Right renal cortex interstitium (tissue), 3 donors: ENCODE data around the gene ATP6V0D1. TPM values are rescaled to one million over a fixed set of nuclear protein-coding genes. Genes with fewer than 3 reads are reported as not detected.

Source experiments
- DNase-seq, 3 donors: peaks; one replicate each; pipeline ENCODE4 v3.0.0-alpha.2; 2013; ENCODE audit warnings: low read depth in 3 of 3, low spot score in 2 of 3
- polyA plus RNA-seq, 3 donors: library from polyadenylated mRNA; unstranded; fragments of 120-200 nt; gene quantifications; one replicate each; pipeline ENCODE4 v1.2.1, GENCODE V29; 2013; ENCODE audit not compliant: insufficient read length in 3 of 3

ATP6V0D1 gene
- polyA plus RNA-seq, 3 donors: 82.9 to 99.8 (median 85.5) TPM

DNA sequence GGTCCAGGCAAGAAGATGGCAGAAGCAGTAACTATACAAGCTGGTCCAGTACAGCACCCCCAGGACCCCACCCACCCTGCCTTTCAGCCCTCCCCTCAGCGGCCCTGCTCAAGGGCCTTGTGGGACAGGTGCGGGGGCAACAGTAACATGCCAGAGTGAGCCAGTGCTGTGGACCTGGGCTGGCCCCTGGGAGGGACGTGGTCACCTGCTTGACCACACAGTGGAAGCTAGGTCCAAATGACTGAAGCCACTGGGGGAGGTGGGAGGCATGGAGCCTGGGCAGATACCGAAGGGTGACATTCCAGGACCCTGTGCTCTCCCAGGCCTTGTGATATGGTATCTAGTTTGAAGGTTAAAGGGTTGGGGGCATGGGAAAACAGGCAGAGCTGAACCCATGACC lies 17.3 kb downstream of the ATP6V0D1 start:
- DNase-seq: no peak

DNA sequence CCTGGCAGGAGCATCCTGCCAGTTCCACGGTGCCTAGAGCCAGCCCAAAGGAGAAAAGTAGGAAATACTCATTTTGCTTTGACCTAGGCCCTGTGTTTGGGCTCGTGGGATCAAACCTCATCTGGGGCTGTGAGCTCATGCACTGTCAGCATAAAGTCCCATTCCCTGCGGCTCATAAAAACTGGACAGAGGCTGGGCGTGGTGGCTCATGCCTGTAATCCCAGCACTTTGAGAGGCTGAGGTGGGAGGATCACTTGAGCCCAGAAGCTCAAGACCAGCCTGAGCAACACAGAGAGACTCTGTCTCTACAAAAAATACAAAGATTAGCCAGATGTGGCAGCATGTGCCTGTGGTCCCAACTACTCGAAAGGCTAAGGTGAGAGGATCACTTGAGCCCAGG lies 17.9 kb downstream of the ATP6V0D1 start:
- no peak for DNase-seq

DNA sequence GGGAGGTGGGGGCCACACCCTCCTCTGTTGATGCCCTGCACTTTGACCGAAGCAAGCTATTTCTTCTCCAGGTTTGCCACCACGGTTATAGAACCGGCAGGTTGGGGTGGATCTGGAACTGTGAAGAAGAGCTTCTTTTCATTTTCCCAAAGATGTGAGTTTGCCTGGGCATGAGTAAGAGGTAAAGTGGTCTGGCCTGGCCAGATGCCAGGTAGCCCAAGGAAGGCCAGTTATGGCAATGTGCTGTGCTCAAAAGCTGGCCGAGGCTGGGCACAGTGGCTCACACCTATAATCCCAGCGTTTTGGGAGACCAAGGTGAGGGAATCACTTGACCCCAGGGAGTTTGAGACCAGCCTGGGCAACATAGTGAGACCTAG lies 18.7 kb downstream of the ATP6V0D1 start:
- no peak for DNase-seq

DNA sequence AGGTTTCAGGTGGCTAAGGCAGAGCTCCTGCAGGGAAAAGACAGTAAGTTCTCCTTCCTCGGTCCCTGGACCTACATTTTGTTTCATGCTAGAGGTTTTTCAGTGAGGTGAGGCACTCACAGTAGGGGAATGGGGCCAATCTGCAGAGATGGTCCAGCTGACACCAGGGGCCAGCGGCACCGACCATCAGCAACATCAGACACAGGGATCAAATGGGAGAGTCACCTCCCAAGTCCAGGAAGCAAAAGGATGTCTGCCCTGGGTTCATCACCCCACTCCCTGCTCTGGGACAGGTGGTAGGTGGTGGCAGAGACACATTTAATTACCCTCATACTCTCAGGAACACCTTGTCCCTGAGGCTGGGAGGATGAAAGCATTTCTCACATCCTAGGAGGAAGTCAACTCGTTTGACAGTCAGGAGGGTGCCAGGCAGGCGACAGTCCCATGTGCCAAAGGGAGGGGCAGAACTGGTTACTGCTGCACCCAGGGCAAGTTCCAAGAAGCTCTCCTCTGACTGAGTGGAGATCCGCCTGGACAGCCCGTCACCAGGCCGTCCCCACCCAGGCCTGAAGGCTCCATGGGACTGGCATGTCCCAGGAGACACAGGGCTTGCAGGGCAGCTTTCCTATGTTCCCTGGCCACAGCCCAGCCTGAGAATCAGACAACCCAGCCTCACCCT lies 19.2 kb downstream of the ATP6V0D1 start:
- no peak for DNase-seq

DNA sequence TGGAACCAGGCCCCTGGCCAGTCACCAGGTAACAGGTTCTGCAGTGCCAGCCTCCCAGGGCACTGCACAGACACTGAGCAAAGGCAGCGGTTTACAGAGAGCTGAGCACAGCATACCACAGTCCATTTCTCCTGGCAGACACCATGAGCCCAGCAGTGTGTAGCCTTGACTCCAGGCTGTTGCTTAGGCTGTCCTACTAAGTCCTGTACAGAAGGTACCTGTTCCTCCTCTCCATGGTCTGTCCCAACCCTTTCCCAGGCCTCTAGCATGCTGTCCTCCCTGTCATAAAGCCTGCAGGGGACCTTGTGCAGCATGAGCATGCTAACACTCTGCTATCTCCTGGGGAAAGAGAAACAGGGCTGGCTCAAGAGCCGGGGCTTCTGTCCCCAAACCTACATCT lies 20.0 kb downstream of the ATP6V0D1 start:
- DNase-seq: no peak

DNA sequence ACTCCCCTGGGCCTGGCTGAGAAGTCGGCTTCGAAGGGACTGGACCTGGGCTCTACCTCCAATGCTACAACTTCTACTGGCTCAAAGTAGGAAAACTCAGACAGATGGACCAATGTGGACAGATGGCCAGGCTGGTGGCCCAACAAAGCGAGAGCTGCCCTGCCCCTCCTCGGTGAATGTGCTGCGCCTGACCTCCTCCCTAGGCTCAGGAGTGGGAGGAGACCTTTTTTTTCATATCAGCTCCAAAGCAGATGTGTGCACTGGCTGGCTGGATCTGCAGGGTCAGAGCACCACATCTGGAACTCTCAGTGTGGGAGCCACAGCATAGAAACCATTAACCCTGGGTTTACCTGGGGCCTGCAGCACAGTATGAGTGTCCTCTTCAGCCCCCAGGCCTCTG lies 20.8 kb downstream of the ATP6V0D1 start:
- DNase-seq: no peak

DNA sequence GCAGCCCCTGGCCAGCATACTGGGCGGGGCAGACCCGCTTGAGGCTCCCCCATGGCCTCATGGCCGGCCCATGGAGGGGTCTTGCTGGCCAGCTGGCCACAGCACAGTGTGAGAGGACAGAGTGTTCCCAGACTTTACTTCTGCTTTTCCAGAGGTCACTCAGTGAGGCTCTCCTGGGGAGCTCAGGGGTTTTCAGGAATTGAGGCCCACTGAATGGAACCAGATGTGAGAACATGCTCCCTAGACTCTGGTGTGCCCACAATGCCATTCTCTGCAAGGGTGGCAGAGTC lies 21.2 kb downstream of the ATP6V0D1 start:
- no peak for DNase-seq

DNA sequence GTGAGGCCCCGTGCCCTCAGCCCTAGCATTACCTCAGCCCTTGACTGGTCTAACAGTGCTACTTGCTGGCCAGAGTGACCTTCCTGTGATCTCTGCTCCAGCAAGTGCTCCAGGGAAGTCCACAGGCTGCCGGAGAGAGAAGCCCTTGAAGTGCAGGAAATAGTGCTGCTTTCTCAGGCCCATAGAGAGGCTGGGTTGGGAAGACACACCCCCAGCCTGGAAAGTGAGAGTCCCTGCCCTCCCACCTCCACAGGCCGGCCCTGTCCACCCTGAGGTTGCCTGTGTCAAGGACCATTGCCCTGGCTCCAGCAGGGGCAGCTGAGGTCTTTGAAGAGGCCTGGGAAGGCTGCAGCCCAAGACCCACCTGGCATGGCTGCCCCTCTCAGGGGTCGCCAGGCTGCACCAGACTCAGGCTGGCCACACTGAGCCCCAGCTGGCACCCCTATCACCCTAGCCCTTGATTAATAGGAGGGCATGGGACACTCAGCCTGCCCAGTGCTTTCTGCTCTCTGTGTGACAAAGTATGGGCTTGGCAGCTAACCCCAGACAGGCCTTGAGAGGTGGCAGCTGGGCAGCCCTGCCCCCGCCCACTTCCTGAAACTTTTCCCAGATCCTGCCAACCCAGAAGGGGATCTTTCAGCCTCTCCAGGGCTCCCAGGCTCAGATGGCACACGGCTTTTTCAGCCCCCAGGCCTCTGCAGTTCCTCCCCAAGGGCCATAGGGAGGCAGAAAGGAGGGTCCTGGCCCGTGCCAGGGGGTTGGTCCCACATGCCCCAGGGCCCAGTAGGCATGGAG lies 21.7 kb downstream of the ATP6V0D1 start:
- DNase-seq: no peak

DNA sequence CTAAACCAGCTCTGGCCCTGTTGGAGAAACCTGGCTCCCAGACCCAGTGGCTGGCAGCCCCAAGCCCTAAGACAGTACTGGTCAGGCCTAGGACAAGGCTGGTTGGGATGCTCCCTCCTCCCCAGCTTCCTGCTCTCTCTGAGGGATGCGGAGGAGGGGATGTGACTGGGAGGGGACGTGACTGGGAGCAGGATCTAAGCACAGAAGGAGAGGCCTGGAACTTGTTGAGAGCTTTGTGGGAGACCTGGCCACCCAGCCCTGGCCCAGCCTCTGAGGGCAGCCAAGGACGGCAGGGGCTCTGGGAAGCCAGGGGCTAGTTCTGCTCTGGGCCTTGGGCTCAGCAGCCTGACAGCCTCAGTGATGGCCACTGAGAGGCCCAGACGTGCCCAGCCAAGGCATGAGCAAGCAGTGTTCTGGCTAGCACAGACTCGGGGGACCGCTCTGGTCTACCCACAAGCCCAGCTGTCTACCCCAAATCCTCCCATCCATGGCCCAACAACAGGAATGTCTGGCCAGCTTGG lies 22.8 kb downstream of the ATP6V0D1 start:
- no peak for DNase-seq

DNA sequence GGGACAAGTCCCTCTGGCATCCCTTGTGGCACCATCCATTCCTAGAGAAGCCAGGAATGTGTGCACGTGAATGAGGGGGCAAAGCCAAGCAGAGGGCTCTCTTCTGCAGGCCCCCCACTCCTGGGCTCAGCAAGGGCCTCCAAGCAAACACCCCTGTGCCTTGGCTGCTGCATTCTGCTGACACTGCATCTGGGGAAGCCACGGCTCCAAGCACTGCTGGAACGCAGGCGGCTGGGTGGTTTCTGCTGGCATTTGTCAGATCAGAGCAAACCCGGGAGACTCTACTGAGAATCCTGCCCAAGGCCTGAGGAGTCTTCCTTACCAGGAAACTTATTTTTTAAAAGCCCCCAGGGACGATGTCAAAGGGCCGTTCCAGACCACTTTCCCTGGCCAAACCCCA lies 23.3 kb downstream of the ATP6V0D1 start:
- no peak for DNase-seq

DNA sequence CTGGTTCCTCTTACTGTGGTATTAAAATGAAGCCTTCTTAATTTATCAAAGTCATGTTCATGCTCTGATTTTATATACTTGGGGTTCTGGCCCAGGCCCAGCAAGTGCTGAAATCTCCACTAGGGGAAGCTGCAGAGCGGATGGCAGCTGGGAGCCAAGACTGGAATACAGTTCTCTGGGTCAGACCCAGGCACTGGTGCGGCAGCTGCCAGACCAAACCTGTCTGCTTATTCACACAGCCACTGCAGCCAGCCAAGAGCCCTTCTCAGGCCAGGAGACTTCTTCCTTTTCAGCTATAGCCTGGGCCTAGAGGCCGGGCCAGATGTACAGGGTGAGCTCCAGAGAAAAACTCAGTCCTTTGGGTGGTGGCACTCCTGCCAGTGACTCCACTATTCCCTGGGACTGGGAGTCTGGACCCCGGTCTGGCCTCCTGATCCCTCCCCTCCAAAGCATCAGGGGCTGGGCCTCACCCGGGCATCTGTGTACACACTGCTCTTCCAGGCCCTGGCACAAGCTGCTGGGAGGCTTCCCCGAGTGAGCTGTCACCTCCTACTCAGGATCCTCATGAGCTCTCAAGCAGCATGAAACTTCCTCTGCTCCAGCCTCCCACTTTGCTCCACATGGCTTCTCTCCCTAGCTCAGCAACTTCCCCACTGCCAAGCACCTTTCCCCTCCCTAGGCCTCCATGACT lies 24.4 kb downstream of the ATP6V0D1 start:
- DNase-seq: no peak

DNA sequence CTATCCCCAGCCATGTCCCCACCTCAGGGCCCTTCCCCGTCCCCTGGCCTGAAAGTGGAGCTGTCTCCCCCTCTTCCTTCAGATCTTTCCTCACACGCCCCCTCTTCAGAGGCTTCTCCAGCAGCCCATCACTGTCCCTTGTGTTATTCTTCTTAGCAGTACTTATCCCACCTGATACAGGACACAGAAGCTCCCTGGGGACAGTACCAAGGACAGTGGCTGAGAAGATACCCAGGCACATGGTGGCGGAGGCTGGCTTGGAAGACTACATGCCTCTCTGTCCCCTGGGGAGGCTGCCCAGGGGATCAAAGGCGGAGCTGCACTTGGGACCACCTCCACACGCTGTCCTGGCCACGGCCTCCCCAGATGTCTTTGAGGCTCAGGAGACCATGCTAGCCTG lies 26.1 kb downstream of the ATP6V0D1 start:
- DNase-seq: no peak

DNA sequence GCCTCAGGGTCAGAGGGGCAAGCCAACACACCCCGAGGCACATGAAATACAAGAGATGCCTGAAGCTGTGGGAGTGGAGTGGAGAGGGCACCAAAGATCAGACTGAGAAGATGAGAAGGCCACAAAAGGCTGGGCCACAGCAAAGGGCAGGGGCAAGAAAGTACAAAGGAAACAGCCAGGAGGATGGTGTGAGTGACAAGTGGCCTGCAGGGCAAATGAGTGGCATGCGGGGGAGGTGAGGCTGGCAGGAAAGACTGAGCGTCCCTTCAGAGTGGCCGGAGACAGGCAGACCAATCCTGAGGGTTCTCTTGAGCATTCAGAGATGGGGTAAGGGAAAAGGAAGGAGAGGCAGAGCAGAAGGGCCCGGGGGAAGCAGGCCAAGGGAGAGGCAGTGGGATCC lies 26.9 kb downstream of the ATP6V0D1 start:
- no peak for DNase-seq

DNA sequence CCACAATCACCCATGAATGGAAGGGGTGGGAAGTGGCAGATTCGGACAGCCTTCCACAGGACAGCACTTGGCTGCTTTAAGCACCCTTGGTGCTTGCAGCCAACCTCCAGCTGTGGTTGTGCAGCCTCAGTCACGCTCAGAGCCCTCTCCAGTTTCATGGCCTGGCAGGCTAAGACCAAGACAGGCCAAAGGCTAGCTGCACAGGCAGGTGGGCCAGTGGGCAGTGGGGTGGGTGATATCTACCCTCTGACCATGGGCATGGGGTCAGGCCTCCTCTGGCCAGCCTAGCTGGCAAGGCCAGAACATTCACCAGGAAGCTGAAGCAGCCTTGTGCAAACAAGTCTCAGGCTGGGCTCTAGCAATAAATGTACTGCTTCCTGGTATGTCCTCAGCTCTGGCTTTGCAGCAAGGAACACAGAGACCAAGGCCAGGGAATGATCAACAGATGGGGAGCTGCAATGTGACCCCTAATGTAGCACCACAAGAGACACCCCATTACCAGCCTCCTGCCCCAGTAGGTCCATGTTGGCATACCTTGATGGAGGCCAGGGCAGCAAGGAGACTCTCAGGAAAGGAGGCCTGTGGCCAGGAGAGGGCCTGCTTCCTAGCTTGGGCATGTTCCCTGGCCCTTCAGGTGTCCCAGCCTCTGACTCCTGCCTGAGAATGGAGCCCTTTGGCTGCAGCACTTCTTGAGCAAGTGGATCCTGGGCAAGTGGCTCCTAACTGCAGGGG lies 29.1 kb downstream of the ATP6V0D1 start:
- no peak for DNase-seq

DNA sequence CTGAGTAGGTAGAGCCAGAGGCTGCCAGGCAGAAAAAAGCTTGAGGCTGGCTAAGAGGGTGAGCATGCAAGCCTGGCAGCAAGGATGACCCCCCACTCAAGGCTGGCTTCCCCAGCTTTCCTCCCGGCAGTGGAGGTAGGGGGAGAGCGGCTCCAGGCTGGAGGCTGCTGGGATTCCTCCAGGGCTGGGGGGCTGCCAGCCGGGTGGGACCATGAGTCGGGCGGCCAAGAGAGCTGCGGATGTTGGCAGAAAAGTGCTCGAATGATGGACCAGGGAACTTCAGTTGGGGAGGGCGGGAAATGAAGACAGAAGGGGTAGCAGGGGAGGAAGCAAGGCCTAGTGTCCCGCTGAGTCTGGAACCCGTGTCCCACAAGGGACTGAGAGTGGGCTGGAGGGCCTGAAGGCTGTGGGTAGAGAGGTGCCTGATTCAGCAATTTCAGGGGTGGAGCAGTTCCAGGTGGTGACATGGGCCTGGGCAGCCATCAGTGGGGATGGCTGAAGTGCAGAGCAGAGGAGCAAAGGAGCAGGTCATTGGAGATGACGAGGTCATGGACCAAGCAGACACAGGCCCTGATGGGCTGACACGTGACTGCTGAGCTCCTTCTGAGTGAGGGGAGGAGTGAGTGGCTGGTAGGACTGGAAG lies 29.8 kb downstream of the ATP6V0D1 start:
- no peak for DNase-seq

DNA sequence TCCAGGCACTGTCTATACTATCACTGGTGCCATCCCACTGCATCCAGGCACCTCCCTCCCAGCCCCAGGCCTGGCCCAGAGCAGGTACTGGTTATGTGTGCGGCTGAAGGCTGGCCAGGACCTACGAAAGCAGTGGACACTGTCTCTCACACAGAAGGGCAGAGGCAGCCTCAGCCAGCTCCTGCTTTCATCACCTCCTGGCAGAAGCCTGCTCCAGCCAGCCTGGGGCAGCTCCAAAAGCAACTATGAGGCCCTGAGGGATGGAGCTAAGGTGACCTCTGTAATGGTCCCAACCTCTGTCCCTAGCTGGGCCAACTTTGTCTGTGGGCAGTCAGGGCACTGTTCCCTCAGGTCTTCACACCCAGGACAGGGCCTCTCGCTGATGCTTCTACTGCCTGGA lies 31.2 kb downstream of the ATP6V0D1 start:
- no peak for DNase-seq

DNA sequence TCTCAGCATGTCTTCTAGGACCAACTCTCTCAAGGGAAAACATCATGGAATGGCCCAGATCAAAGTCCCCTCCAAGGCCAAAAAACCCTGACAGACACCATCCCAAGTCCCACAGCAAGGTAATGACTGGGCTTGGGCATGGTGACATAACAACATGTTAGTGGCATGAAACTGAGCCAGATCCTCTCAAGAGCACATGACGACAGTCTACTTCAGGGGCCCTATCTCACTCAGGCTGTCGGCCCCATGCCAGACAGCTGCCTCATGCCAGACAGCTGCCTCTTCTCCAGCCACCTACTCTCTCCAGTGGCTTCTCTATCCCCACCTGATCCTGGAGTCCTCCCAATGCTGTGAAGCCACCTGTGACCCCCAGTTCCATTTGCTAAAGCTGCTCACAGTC lies 31.6 kb downstream of the ATP6V0D1 start:
- no peak for DNase-seq

DNA sequence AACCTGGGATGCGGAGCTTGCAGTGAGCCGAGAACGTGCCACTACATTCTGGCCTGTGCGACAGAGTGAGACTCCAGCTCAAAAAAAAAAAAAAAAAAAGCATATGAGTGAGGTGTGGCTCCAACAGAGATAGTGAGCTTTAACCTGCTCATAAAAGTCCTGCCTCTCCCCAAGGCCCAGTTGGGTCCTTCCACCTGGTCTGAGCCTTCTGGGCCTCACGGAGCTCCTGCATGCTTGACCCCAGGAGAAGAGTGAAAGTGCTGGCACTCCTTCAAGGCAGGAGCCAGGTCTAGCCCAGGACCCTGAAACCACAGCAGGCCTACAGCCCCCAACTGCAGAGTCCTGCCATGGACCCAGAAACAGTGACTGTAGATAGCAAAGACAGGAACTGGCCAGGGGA lies 32.4 kb downstream of the ATP6V0D1 start:
- no peak for DNase-seq

DNA sequence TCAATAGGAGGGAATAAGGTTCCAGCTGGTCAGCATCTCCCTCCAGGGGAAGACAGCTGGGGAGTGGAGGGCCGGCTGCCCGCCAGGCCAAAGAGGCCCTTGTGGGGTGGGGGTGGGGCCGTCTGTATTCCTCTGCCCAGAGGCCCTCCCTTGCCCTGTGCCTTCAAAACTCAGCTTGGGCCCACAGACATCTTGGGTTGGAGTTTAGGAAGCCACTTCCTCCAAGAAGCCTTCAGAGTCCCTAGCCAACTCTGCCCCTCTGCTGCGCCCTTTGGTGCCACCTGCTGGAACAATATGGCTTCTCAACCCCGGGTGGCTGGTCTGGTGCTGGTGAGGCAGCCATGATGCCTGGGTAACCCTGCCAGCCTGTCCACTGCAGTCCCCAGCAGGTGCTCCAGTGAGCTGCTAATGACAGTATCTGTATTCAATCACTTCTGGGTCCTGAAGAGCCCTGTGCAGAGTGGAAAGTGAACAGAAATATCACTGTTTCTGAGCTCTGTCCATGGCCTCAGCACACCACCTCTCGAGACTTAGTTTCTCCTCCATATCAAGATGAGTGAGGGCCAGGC lies 33.4 kb downstream of the ATP6V0D1 start:
- no peak for DNase-seq

DNA sequence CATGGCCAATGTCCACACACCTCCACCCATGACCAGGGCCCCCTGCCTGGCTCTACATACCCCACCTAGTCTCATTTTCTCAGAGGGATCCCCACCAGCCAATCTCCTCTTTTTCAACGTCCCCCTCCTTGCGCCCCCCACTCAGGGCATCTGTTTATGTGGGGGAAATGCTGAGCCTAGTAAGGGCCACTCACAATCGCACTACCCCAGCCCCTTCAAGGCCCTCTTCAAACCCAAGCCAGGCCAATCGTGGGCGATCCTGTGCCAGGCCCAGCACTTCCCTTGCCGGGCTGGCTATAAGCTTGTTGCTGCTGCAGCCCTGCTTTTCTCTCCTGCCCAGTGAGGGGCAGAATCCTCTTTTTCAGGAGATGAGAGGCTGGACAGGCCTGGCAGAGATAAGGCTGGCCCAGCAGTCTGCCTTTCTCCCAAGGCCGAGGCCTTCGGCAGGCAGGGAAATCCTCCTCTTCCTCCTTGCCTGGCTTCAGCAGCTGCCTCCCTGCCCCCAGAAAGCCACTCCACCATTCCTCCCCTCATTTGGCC lies 33.9 kb downstream of the ATP6V0D1 start:
- no peak for DNase-seq
